Effector memory CD8-positive, alpha-beta T cell (primary cell): ENCODE results near the gene NCOA5.

Experiments
- ATAC-seq: fragments of 150-1000 bp; cut with Tn5 transposase; replicated peaks from 2 replicates; pipeline ENCODE4 v1.10.0; 2021; ENCODE audit warnings: mild to moderate bottlenecking, moderate library complexity
- DNase-seq, 3 experiments: peaks; one replicate each; pipeline ENCODE4 v3.0.0; 2021
- H3K27ac Mint-ChIP-seq, 2 donors: one replicate each; pipeline ENCODE4 v1.8.0; 2022; ENCODE audit warnings: mild to moderate bottlenecking in 2 of 2, mixed read lengths in 2 of 2, moderate library complexity in 2 of 2
- H3K27me3 Mint-ChIP-seq, 2 donors: one replicate each; pipeline ENCODE4 v1.8.0; 2022; ENCODE audit warnings: mixed read lengths in 2 of 2
- H3K36me3 Mint-ChIP-seq: one replicate; pipeline ENCODE4 v1.8.0; 2022; ENCODE audit warnings: mild to moderate bottlenecking, moderate library complexity, mixed read lengths; ENCODE audit not compliant: insufficient read depth
- H3K4me1 Mint-ChIP-seq, 2 donors: one replicate each; pipeline ENCODE4 v1.8.0; 2022; ENCODE audit warnings: low read depth in 2 of 2, mixed read lengths in 2 of 2
- H3K4me3 Mint-ChIP-seq, 2 donors: one replicate each; pipeline ENCODE4 v1.8.0; 2022; ENCODE audit warnings: mild to moderate bottlenecking in 2 of 2, mixed read lengths in 2 of 2, moderate library complexity in 2 of 2
- H3K9me3 Mint-ChIP-seq, 2 donors: one replicate each; pipeline ENCODE4 v1.8.0; 2022; ENCODE audit warnings: mixed read lengths in 2 of 2

NCOA5 gene

GRCh38 chr20:46017272-46017671, 72.5 kb downstream of the NCOA5 start:
- Mint-ChIP-seq H3K27me3 (peaks cover 44 to 80% of the 10 kb centered on the region in 2 donors), H3K4me1 (peaks cover 12 to 27% of the 10 kb centered on the region in 2 donors), H3K27ac (no peak overlapping the region), H3K9me3 (no peaks in the 10 kb centered on the region), H3K4me3 (no peak overlapping the region), H3K36me3 (peaks cover 7% of the 10 kb centered on the region)
- no peak for ATAC-seq
- no peak for DNase-seq

- no peaks in the 10 kb centered on the region for H3K9me3 Mint-ChIP-seq
- DNase-seq: no peak
- peaks cover 13% of the 10 kb centered on the region for H3K36me3 Mint-ChIP-seq
- H3K27ac Mint-ChIP-seq: peak overlapping the region in 1 of 2 donors; percentile 61
- peak overlapping the region; percentile 63 to 66 for H3K4me3 Mint-ChIP-seq
- peaks cover 26 to 41% of the 10 kb centered on the region in 2 donors for H3K4me1 Mint-ChIP-seq
- ATAC-seq: no peak
- H3K27me3 Mint-ChIP-seq: peaks cover 58 to 84% of the 10 kb centered on the region in 2 donors
These were observed 75.0 kb downstream of the NCOA5 start for GRCh38 chr20:46014517-46015396.

GRCh38 chr20:46013829-46014516, 75.8 kb downstream of the NCOA5 start:
- ATAC-seq (peak; percentile 69), DNase-seq (peak; percentile 59 to 68 (median 65))
- no peaks in the 10 kb centered on the region for H3K9me3 Mint-ChIP-seq
- peaks cover 65 to 89% of the 10 kb centered on the region in 2 donors for H3K27me3 Mint-ChIP-seq
- peak overlapping the region in 1 of 2 donors; percentile 61 for H3K27ac Mint-ChIP-seq
- peak overlapping the region; percentile 63 to 66 for H3K4me3 Mint-ChIP-seq
- peaks cover 33 to 48% of the 10 kb centered on the region in 2 donors for H3K4me1 Mint-ChIP-seq
- peaks cover 13% of the 10 kb centered on the region for H3K36me3 Mint-ChIP-seq

- no peaks in the 10 kb centered on the region for H3K9me3 Mint-ChIP-seq
- ATAC-seq (no peak), DNase-seq (no peak)
- H3K4me3 Mint-ChIP-seq: peak overlapping the region; percentile 63 to 66
- H3K27me3 Mint-ChIP-seq: peaks cover 63 to 89% of the 10 kb centered on the region in 2 donors
- H3K4me1 Mint-ChIP-seq: peaks cover 36 to 53% of the 10 kb centered on the region in 2 donors
- H3K27ac Mint-ChIP-seq: no peak overlapping the region
- H3K36me3 Mint-ChIP-seq: peaks cover 16% of the 10 kb centered on the region
These were observed 76.4 kb downstream of the NCOA5 start for GRCh38 chr20:46013322-46013828.

- DNase-seq (no peak), ATAC-seq (no peak)
- H3K27me3 Mint-ChIP-seq: peaks cover 59 to 89% of the 10 kb centered on the region in 2 donors
- H3K4me1 Mint-ChIP-seq: peaks cover 41 to 57% of the 10 kb centered on the region in 2 donors
- H3K4me3 Mint-ChIP-seq: peak overlapping the region; percentile 18 to 45
- H3K36me3 Mint-ChIP-seq: peaks cover 16% of the 10 kb centered on the region
- no peak overlapping the region for H3K27ac Mint-ChIP-seq
- no peaks in the 10 kb centered on the region for H3K9me3 Mint-ChIP-seq
These were observed 76.8 kb downstream of the NCOA5 start for GRCh38 chr20:46012921-46013320.

- Mint-ChIP-seq H3K4me3 (peak overlapping the region; percentile 64 to 82), H3K27me3 (peaks cover 56 to 86% of the 10 kb centered on the region in 2 donors), H3K27ac (peak overlapping the region; percentile 21 to 49), H3K36me3 (peaks cover 16% of the 10 kb centered on the region), H3K4me1 (peaks cover 46 to 57% of the 10 kb centered on the region in 2 donors), H3K9me3 (no peaks in the 10 kb centered on the region)
- ATAC-seq: no peak
- DNase-seq: peak in 1 of 3 experiments; percentile 22
These were observed 77.9 kb downstream of the NCOA5 start for GRCh38 chr20:46011631-46012482.
